PFSK-1 (cell line): Measurements from ENCODE around the gene TUBAL3.

ENCODE experiments used
- FOXP2 ChIP-seq: optimal IDR thresholded peaks from 2 replicates; pipeline ENCODE3; 2011; ENCODE audit warnings: borderline replicate concordance, control low read depth, inconsistent platforms; ENCODE audit not compliant: insufficient read depth; ENCODE audit errors: extremely low read length, extremely low read depth
- POLR2AphosphoS5 ChIP-seq: IDR thresholded peaks from 2 replicates; pipeline ENCODE4 v1.6.1; 2012; ENCODE audit warnings: low read depth, mild to moderate bottlenecking, control low read depth, low read length, moderate library complexity
- REST ChIP-seq, 2 experiments: IDR thresholded peaks; 2 replicates each; pipeline versions ENCODE4 v1.6.1 to v1.8.0; 2011 to 2012; ENCODE audit warnings: low read depth in 2 of 2, low read length in 2 of 2, control low read depth in 1 of 2, inconsistent platforms in 1 of 2, mild to moderate bottlenecking in 1 of 2, moderate library complexity in 1 of 2; ENCODE audit not compliant: insufficient read depth in 1 of 2
- SIN3A ChIP-seq: IDR thresholded peaks from 2 replicates; pipeline ENCODE4 v1.6.1; 2012; ENCODE audit warnings: mild to moderate bottlenecking, low read length, moderate library complexity, borderline replicate concordance; ENCODE audit not compliant: insufficient read depth
- TAF1 ChIP-seq: IDR thresholded peaks from 2 replicates; pipeline ENCODE4 v1.6.1; 2012; ENCODE audit warnings: low read length, control low read depth, borderline replicate concordance; ENCODE audit not compliant: insufficient read depth

TUBAL3 gene

GRCh38 chr10:5418584-5418983 is 14.0 kb upstream of the TUBAL3 start:
- no peak for TF ChIP-seq SIN3A
- no peak for TF ChIP-seq FOXP2
- no peak for TF ChIP-seq TAF1
- TF ChIP-seq REST (IDR thresholded peaks at IDR 0.05; ENCODE audit: insufficient read depth in 1 of 2, low read depth in 2 of 2, low read length in 2 of 2) = no peak
- TF ChIP-seq POLR2AphosphoS5 = no peak

DNA sequence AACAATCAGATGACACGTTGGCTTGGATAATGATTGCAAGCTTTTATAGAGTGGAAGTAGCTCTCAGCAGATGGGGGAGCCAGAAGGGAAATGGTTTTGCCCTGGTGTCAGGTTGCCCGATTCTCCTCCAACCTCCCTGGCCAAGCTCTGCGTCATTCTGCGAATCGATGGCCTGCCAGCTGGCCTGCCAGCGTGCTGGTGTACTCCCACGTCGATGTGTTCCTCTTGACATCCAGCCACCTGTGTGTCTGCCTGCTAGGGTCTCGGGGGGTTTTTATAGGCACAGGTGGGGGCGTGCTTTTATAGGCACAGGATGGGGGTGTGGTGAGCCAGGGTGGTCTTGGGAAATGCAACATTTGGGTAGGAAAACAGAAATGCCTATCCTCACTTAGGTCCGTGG is 12.4 kb upstream of the TUBAL3 start:
- no peak for TF ChIP-seq TAF1
- no peak for TF ChIP-seq FOXP2
- no peak for TF ChIP-seq SIN3A
- TF ChIP-seq REST (IDR thresholded peaks at IDR 0.05; ENCODE audit: insufficient read depth in 1 of 2, low read depth in 2 of 2, low read length in 2 of 2) = no peak
- TF ChIP-seq POLR2AphosphoS5 = no peak

DNA sequence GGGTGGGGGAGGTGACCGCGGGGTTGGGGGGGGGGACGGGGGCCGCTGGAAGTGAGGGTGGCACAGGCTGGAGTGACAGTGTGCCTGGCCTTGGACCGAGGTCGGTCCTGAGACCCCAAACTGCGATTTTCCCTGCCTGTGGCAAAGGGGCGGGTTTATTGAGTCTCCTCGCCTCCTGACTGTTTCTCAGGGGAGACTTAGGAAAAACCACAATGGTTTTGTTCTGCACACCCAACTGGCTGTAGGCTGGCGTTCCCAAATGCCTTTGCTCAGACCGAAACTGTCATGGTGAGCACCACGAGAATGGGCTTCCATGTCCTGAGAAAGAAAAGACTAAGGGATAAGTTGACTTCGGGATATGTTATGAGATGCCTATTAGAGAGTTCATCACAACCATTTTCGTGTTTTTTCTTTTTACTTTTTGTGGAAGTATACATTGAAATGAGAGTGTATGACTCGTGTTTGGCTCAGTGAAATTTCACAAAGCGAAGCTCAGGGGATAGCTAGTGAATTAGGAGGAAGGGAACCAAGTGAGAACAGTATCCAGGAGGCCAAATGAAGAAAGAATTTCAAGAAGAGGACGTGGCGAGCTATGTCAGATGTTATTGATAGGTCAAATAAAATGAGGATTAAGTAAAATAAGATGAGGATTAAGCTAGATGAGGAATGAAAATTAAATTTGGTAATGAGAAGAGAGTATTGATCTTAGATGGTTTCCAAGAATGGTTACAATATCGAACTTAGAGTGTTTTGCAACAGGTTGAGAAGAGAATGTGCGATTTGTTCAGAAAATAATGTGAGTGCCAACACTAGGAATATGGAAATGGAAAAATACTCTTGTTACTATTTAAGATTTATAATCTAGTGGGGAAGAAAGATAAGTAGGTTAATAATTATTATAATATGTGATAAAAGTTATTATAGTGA is 8.6 kb upstream of the TUBAL3 start:
- no peak for TF ChIP-seq TAF1
- TF ChIP-seq POLR2AphosphoS5 = no peak

- no peak for TF ChIP-seq REST (IDR thresholded peaks at IDR 0.05; ENCODE audit: insufficient read depth in 1 of 2, low read depth in 2 of 2, low read length in 2 of 2)
- TF ChIP-seq POLR2AphosphoS5 = peak; percentile 50; the same call in 1 of the 2 replicates
- peak; percentile 66; the same call in 1 of the 2 replicates for TF ChIP-seq SIN3A
- TF ChIP-seq FOXP2 = peak; percentile 45
- TF ChIP-seq TAF1 = no peak
Observed at GRCh38 chr10:5412277-5412941, 7.8 kb upstream of the TUBAL3 start, which contains the start of gene NET1. Gene NET1 (plus strand): TSS chr10:5412557. CDS start chr10:5412693, 136 bp downstream.

DNA sequence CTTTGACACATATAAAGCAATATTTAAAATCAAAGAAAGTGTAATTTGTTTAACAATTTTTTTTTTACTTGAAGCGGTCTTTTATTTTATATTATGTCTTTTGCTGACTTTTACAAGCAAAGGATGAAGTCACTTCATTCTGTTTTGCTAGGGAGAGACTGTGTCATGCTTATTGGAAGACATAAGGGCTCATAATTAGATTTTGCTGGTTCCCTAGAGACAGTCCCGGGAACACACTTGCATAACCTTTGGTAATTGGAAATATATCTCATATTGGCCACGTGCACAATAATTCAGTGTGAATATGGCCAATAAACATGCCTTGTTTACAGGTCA is 7.3 kb upstream of the TUBAL3 start:
- no peak for TF ChIP-seq FOXP2
- TF ChIP-seq SIN3A = no peak
- TF ChIP-seq REST (IDR thresholded peaks at IDR 0.05; ENCODE audit: insufficient read depth in 1 of 2, low read depth in 2 of 2, low read length in 2 of 2) = no peak
- TF ChIP-seq TAF1 = no peak
- TF ChIP-seq POLR2AphosphoS5 = no peak
